GM19452 (cell line): ENCODE data around the gene ENPEP.
"Not testable (repeated sequence)": the region's sequence is repeated elsewhere in the genome, so short reads cannot be mapped to it uniquely, and the experiment has no call there.

Experiments
- ATAC-seq: cut with Tn5 transposase; IDR thresholded peaks from one replicate; pipeline ENCODE4 v1.9.1; 2021; ENCODE audit not compliant: unreplicated experiment

Gene ENPEP, protein sequence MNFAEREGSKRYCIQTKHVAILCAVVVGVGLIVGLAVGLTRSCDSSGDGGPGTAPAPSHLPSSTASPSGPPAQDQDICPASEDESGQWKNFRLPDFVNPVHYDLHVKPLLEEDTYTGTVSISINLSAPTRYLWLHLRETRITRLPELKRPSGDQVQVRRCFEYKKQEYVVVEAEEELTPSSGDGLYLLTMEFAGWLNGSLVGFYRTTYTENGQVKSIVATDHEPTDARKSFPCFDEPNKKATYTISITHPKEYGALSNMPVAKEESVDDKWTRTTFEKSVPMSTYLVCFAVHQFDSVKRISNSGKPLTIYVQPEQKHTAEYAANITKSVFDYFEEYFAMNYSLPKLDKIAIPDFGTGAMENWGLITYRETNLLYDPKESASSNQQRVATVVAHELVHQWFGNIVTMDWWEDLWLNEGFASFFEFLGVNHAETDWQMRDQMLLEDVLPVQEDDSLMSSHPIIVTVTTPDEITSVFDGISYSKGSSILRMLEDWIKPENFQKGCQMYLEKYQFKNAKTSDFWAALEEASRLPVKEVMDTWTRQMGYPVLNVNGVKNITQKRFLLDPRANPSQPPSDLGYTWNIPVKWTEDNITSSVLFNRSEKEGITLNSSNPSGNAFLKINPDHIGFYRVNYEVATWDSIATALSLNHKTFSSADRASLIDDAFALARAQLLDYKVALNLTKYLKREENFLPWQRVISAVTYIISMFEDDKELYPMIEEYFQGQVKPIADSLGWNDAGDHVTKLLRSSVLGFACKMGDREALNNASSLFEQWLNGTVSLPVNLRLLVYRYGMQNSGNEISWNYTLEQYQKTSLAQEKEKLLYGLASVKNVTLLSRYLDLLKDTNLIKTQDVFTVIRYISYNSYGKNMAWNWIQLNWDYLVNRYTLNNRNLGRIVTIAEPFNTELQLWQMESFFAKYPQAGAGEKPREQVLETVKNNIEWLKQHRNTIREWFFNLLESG

DNA sequence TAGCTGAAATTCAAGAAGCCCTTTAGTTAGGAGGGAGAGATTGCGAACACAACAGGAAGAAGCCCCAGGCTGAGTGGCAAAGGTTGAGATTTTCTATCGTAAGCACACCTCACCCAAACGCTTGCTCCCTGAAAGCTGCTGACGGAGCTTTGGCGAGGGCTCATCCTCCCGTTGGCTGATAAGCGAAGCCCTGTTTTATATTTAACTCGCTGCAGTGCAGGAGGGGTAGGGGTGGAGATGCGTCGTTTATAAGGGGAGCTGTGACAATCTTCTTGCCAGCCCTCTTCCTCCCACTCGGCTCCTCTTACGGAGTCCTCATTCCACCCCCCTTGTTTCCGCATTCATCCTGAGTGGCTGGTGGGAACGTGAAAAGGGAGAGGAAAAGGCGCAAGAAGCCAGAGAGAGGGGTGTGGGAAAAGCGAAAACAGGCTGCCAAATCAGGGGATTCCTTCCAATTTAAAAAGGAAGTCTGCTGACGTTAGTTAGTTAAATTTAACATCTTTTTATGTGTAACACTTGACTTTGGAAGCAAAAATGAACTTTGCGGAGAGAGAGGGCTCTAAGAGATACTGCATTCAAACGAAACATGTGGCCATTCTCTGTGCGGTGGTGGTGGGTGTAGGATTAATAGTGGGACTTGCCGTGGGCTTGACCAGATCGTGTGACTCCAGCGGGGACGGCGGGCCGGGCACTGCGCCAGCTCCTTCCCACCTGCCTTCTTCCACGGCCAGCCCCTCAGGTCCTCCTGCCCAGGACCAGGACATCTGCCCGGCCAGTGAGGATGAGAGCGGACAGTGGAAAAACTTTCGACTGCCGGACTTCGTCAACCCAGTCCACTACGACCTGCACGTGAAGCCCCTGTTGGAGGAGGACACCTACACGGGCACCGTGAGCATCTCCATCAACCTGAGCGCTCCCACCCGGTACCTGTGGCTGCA, at the start of gene ENPEP:
Gene ENPEP, plus strand, starts transcription at position 275 of the 938 bp plus-strand sequence. Its CDS starts 260 bp downstream, at position 535.
- no peak for ATAC-seq

DNA sequence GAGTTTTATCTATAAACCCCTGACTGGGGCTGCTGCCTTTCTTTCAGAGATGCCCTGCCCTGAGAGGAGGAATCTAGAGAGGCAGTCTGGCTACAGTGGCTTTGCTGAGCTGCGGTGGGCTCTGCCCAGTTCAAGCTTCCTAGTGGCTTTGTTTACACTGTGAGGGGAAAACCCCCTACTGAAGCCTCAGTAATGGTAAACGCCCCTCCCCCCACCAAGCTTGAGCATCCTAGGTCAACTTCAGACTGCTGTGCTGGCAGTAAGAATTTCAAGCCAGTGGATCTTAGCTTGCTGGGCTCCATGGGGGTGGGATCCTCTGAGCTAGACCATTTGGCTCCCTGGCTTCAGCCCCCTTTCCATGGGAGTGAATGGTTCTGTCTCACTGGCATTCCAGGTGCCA, 44.1 kb upstream of the ENPEP start:
- not testable (repeated sequence) for ATAC-seq

DNA sequence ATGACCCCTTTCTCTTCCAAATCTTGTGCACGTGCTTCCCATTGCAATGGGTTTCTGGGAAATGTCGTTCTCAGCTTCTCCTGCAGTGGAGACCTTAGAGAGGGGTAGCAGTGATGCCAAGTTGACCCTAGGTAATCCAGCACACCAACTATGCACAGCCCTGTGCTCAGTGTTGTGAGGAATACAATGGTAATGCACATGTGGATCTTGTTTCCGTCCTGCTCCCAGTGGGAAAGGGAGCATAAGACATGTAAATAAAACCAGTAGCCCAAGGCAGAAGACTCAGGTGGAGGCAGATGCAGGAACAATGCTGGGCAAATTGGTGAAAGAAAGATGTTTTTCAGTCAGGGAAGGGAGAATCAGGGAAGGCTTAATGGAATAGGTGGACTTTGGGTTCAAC, 38.7 kb upstream of the ENPEP start:
- ATAC-seq = not testable (repeated sequence)

DNA sequence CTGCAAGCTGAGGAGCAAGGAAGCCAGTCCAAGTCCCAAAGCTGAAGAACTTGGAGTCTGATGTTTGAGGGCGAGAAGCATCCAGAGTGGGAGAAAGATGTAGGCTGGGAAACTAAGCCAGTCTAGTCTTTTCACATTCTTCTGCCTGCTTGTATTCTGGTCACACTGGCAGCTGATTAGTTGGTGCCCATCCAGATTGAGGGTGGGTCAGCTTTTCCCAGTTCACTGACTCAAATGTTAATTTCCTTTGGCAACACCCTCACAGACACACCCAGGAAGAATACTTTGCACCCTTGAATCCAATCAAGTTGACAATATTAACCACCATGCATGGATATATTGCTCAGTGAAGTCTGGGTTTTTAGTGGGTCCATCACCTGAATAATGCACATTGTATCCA, 36.7 kb upstream of the ENPEP start:
- ATAC-seq = not testable (repeated sequence)

DNA sequence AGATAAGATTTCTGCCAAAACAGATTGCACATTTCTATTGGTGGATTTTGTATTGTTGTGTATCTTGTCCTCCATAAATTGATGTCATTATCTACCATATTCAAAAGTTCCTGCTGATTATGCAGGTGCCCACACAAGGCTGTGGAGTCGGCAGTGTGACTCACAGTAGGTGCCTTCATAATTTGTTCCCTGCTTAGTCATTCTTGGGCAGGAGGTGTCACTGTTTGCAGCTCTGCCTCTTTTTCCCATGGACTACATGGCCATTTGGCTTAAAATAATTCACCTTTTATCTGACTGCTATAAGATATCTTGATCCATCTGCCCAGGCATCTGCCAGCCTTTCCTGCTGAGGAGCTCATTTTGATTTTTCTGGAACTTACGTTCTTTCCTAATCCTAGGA, 33.6 kb upstream of the ENPEP start:
- ATAC-seq = no peak

DNA sequence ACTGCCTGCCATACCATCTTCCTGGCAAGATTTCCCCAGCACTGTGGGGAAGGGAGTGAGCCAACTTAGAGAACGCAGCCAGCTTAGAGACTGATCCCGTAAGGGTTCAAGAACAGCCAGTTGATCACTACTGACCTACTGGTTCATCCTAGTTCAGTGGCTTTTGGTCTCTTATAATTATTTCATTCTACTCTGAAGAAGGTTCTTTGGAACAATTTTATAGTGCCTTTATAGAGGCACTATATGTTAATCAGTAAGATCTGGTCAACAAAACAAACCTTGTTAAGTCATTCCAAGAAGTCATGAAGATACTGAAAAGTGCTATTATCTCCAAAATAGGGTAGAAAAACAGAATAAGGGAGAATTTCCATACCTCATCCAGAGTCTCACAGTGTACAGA, 33.2 kb upstream of the ENPEP start:
- no peak for ATAC-seq

DNA sequence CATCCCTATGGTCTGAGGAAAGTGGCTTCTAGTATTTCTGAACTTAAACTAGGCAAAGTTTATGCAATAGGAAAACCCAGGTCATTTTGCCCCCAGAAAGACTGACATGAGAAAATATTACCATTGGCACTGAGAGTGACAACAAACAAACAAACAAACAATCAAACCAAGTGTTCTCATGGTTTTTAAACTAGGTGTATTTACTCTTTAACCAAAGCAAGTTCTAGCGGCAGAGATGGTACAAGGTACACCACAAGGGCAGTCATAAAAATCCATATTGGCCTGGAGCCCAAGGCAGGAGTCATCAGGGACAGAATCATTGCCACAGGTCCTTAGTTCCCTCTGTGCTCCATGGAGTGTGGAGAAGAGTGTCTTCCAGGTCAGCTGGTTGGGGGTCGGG, 26.0 kb upstream of the ENPEP start:
- no peak for ATAC-seq

DNA sequence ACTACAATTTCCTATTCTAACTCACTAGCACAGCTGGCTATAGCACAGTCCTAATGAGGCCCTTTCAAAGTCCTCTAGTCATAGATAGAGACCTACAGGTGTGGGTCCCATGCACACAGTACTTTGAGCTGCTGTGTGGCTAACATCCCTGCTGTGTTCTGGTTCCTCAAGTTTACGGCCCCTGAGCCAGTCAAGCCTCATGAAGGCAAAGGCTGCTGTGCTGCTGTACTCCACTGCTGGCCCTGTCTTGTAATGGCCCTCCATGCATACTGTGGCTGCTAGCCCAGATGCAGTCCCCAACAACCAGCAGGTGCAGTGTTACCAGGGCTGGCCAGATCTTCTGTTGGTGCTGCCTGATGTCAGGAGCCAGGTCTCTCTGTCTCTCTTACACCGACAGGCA, 23.4 kb upstream of the ENPEP start:
- ATAC-seq = no peak

DNA sequence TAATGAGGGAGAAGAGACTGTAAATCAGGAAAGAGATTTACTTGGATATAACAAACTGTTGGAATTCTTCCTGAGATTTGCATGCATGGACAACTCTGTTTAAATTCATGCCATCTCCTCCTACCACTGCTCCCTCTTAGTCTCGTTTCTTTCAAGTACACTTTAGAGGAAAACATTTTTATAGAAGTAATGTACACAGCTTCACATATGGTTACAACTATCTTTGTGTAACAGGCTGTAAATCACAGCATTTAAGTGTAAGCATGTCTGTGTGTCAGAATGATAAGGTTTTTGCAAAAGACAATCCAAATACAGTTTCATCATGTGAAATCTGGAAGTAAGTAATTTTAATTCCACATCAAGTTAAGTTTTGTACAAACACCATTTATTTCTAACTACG, 21.5 kb upstream of the ENPEP start:
- ATAC-seq = no peak

DNA sequence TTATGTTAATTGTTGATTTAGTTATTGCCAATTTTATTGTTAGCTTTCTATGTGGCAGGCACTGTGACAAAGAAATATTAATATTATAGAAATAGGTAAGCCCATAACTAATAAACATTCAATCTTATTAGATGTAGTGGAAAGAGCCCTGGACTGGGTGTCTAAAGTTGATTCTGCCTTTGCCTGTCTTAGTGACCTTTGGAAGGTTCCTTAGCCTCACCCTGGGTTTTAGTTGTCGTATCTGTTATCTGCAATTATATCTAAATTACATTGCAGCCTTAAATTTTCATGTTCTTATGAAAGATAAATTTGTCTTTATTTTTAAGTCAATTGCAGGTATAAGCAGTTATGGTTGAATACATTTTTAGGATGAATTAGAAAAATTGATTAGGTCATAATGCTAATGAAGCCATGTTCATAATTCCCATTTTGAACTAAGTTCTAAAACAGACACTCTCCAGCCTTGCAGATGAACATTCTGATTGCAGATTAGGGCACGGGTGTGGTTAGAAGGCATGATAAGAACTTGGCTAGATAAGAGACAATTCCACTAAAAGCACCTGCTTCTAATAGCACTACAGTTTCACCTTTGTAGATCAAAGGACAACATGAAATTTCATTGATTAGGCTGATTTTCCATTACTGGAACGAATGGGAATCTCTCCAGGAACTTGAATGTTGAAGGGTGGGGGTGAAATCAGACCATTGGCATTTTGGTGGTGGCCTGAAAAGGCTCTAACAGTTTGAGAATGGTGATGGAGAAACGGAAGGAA, 17.3 kb upstream of the ENPEP start:
- ATAC-seq = no peak

DNA sequence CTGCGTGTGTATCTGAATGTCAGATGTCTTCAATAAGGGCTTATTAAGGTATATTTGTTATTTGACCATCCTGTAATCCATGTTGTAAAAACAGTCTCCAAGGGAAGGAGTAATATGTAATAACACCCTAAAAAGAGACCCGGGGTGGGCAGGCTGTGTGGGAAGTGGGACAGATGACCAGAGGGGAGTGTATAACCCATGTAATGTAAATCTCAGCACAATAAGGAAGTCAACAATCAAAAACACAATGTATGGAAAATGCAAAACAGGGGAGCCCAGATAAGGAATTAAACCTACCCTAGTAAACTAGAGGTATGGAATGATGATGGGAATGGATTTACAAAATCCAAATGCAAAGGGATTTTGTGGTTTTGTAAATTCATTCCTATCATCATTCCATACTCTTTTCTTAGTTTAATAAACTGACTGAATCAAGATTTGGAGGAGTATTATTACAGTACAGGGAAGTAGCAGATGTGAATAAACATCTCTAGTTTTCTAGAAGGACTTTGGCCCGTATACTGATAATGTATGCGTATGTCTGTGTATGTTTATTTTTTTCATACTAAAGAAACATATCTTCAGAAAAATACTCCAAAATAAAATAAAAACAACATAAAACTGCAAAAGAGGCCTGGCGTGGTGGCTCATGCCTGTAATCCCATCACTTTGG, 15.7 kb upstream of the ENPEP start:
- ATAC-seq = no peak

DNA sequence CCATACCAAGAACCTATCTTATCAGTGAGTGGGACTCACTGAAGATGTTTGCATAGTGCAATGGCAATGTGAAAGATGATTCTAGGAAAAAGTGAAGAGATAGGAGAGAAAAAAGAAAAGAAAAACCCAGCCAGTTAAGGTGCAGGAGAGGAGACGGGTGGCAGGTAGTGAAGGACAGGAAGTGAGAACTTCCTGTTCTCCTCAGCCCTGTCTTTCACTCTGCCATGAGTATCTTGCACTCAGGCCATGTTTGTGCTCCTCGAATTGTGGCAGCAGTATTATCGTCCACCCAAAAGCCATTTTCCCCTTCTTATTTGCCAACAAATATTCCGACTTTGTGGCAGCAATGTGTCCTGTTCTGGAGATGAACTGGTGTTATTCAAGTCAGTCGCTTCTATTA, 8.6 kb upstream of the ENPEP start:
- no peak for ATAC-seq

DNA sequence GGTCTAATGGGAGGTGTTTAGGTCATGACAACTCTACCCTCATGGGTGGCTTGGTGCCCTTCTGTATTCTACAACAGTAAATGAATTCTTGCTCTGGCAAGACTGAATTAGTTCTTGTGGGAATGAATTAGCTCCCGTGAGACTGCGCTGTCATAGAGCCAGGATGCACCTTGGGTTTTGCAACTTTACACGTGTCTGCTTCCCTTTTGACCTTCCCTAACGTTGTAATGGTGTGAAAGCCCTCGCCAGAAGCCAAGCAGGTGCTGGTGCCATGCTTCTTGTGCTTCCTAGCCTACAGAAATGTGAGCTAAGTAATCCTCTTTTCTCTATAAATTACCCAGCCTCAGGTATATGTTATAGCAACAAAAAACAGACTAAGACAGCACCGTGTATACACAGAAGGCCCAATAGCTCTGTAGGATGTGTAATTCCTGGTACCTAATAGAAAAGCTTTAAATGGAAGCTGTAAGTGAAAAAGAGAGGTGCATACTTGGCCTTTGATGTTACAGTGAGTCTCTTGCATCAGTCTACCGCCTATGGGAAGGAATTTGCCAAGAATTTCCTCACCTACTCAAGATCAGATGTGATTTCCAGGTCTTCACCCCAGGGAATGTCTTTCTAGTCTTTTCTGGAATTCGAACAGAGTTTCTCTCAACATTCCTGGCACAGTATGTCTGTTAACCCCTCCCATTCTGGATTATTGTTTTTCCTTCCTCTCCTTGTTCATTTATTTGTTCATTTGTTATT, 3.2 kb upstream of the ENPEP start:
- ATAC-seq = no peak

DNA sequence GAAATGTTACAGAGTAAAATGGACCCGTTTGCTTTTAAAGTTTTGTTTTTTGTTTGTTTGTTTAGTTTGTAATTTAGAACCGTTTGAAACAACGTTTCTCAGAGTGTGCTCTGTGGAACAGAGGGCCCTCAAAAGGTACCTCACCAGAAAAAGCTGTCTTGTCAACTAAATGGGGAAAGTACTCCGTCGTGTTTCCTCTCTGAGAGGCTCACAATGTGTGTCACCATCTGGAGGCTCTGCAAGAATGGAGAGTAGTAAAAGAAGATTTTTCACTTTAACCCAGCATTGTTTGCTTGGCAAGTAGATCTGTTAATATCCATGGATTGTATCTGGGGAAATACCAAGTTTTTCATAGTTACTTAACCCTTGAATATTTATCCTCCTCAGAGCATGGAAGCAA, 1.5 kb upstream of the ENPEP start:
- no peak for ATAC-seq

DNA sequence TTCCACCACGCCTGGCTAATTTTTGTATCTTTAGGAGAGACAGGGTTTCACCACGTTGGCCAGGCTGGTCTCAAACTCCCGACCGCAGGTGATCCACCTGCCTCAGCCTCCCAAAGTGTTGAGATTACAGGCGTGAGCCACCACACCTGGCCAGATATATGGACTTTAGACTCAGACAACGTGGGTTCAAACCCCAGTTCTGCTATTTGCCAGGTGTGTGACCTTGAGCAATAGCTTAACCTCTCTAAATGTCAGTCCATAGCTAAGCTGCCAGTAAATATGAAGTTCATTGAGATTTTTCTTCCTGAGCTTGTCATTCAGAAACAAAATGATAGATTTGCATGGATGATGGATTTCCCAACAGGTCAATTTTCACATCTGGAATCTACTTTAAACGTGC, 875 bp upstream of the ENPEP start:
- not testable (repeated sequence) for ATAC-seq

DNA sequence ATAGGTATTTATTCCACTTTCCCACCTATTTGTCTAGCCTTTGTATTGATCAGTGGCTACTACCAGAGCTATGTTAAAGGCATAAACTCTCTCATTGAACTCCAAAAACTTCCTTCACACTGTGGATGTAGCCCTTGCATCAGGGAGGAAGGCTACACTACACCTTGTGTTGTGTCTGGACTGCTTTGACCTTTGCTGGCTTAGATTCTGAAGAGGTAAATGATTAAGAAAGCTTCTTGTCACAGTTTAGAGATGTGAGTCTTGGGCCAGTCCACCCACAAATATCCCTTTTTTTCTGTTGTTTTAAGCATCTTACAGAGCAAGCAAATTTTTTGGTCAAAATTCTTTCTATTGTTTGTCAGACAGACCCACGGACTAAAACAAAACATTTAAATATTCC, 1.9 kb downstream of the ENPEP start:
- no peak for ATAC-seq

DNA sequence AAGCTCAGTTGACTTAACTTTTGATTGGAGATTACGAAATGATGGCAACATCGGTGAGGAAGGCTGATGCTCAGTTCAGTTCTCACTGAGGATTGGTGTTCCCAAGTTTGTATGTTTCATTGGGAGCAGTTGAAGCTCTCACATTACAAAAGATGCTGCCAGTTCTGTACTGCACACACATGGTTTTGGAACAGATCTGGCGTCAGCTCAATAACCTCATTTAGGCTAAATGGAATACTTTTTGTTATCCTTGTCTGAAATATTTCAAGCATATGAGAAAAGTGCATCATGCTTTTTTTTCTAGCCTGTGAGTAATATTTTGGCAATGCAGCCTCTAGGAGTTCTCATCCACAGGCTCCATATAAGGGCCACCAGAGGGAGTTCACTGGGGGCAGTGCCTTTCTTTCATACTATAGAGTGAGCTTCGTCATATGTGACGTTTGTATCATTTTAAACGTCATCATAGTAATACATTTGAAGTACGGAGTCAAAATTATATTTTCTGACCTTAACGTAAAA, 4.1 kb downstream of the ENPEP start:
- no peak for ATAC-seq

DNA sequence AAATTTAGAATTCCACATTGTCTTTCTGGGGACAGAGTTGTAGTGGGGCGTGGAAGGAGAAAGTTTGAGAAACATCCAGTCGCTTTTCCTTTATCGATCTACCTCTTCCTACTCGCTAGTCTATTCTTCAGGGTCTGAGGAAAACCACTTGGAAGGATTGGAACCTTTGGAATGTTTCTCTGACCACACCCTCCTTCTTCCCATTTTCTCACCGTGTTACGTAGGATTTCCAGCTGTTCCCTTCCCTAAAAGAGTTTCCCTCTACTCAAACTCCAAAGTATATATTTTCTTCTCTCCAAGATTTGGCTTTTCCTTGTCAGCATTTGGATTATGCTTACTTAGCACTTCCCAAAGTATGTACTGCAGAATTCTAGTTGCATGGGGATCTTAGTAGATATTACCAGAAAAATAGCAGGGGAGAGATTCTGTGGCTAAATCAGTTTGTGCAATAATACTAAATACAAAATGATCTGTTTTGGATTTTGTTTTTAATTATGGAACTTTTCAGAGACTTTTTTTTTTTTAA, 4.9 kb downstream of the ENPEP start:
- ATAC-seq = no peak
